Dedifferentiated amniotic fluid mesenchymal stem cell (primary cell): ENCODE measurements around the gene UGDH.
"Not testable (repeated sequence)": the region's sequence is repeated elsewhere in the genome, so short reads cannot be mapped to it uniquely, and the experiment has no call there.

Experiments
- DNase-seq: peaks from one replicate; pipeline ENCODE4 v3.0.0-alpha.2; 2016; ENCODE audit errors: extremely low spot score

The UGDH gene

DNA sequence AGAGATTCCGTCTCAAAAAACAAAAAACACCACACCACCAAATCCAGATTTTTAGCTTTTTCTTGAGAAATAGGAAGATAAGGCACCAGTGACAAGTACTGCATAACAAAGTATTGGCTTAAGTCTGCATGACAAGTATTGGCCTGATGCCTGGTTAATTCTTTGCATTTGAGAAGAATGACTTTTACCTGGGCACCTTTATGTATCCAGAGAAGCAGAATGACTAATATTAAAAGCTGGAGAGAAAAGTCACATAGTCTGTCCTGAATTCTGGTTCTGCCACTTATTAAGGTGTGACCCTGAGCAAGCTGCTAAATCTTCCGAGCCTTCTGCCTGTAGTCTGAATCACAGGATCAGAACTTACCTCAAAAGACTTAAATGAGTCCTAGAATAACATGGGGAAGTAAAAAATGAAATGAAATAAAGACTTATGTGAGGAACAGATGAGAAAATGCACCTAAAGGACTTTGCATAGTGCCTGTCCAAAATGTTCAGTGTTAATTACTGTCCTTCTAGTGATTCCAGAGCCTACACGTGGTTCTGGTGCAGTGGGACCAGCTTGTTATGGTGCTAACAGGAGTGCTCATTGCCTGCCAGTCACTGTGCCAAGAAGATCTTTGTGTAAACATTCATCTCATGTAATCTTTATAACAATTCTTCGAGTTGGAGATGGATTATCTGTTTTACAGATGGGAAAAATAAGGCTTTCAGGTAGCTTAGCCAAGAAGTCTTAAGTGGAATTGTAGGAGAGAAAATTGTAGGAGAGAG is 31.6 kb downstream of the UGDH start:
- no peak for DNase-seq

DNA sequence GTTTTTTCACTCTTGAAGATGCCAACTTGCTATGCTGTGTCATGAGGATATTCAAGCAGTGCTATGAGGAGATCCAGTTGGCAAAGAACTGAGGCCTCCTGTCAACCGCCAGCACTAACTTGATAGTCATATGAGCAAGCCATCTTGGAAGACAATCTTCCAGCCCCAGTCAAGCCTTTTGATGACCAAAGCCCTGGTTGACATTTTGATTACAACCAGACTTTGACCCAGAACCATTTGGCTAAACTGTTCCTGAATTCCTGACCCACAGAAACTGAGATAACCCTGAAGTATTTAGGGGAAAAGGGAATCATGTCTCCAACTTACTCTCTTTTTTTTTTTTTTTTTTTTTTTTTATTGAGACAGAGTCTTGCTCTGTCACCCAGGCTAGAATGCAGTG is 32.9 kb downstream of the UGDH start:
- DNase-seq, result no peak

DNA sequence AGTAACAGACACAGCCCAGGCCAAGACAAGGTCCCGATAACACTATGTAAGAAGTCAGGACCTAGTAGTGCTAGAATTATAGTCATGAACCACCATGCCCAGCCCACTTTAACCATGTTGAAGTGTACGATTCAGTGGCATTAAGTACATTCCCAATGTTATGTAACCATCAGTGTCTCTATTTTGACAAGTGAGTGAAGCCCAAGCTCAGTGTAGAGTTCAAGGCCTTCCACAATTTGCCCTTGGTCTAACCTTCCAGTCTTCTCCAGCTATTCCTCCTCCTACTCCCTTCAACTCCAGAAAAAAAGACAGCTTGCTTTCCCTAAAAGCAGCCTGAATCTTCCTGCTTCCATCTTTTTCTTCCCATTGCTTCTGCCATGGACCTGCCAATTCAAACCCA is 36.9 kb downstream of the UGDH start:
- no peak for DNase-seq

DNA sequence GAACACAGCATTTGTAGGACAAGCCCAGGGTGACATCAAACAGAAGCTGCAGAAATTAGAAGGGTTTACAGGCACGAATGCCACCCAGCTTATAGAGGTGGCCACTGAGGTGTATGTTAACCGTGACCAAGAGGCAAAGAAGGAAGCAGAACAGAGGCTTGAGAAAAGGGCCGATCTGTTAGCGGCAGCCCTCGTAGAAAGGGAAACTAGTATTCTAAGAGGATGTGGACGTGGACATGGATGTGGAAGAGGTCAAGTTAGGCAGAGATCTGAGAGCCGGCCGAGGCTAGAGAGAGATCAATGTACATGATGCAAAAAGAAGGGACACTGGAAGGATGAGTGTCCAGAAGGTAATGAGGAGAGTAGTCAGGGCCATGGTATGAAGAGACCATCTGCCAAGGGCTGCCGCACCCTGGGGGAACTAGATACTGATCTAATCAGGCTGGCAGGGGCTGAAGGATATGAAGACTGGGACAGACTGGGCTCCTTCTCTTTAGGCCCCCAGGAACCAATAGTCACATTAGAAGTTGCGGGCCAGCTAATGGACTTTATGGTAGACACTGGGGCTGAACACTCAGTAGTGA is 40.9 kb downstream of the UGDH start:
- no peak for DNase-seq

DNA sequence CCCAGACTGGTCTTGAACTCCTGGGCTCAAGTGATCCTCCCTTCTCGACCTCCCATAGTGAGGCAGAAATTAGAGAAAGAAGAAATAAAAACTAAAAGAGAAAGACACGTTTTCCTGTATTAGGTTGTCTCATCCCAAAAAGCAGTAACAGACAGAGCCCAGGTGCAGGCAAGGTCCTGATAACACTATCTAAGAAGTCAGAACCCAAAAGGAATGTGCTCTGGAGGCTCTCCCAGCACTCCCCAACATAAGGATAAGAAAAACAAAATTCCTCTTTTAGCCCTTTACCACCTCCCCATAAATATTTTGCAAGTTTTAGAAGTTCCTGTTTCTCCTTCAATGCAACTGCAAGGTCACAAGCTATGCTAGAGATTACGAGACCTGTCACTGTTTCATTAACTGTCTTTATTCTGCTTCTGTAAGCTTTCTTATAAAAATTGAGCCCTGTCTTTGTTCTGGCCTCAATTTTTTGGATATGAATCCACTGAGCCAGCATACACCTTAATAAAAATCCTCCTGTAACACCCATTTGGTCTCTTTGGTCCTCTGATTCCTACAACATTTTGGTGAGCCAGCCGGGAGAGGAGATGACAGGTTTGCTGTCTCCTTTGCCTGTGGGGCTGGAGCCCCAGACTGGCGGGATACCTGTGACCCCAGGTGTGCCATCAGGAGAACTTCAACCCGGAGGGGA is 42.5 kb downstream of the UGDH start:
- DNase-seq, result no peak

DNA sequence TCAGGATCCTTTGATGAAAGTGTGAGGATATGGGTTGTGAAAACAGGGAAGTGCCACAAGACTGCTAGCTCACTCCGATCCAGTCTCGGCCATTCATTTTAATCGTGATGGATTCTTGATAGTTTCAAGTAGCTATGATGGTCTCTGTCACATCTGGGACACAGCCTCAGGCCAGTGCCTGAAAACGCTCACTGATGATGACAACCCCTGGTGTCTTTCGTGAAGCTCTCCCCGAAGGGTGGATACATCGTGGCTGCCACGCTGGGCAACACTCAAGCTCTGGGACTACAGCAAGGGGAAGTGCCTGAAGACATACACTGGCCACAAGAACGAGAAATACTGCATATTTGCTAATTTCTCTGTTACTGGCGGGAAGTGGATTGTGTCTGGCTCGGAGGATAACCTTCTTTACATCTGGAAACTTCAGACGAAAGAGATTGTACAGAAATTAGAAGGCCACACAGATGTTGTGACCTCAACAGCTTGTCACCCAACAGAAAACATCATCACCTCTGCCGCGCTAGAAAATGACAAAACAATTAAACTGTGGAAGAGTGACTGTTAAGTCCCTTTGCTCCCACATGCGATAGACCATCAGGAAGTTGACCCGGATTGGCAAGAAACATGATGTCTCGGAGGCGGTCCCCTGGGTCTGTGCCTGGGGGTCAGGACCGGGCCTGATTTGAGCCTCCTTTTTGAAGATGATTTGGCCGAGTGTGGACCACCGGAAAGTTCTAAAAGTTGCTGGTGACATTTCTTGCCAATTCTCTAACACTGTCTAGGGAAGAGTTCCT is 46.1 kb downstream of the UGDH start:
- no peak for DNase-seq

DNA sequence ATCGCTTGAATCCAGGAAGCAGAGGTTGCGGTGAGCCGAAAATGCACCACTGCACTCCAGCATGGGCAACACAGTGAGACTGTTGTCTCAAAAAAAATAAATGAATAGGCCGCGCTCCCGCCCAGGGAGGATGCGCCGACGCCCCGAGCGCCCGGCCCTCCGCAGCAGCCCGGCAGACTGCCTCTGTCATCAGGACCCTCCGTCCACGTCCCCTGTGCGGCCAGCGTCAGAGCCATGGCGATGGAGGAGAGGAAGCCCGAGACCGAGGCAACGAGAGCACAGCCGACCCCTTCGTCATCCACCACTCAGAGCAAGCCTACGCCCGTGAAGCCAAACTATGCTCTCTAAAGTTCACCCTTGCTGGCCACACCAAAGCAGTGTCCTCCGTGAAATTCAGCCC is 47.0 kb downstream of the UGDH start:
- DNase-seq, result no peak

DNA sequence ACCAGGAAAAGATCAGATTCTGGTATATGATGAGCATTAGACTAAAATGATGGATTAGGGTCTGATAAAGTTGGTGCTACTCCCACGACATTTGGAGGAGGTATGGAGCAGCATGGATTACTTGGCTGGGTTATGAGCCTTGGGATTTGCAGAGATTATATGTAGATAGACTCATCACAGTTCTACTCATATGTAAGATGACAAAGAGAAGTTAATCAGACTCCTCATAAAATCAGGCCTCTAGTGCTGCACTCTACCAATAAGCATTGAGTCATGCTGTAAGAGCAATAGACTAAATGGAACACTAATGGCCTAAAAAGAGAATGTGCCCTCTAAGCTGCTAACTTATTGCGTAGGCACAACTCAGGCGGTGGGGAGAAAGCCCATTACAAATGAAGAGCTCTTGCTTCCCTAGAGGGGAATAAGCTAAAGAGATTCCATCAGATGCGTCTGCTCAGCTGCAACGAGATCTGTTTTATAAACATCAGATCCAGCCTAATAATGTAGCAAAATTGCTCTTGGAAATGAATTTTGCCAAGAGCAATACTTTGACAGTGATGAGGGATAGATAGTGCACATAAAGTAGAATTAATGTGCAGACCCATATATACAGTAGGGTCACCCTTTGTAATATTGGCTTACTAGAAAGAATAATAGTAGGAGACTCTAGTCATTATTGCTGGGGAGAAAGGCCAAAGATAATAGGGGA is 50.9 kb downstream of the UGDH start:
- DNase-seq, result no peak

DNA sequence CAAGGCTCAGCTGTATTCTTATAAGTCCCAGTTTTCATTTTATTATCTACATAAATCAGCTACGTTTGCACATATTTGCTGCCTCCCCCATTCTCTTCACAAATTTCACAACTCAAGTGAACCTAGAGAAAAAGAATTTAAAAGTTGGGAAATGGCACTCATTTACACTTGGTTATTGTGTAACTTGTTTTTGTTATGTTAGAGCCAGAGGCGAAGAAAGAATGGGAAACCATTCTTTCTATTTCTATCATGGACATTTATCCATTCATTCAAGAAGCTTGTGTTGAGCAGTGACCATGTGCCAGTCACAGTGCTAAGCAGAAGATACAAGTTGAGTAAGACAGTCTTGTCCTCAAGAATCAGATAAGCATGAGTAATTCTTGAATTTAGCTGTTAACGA is 54.8 kb downstream of the UGDH start:
- DNase-seq, result no peak

DNA sequence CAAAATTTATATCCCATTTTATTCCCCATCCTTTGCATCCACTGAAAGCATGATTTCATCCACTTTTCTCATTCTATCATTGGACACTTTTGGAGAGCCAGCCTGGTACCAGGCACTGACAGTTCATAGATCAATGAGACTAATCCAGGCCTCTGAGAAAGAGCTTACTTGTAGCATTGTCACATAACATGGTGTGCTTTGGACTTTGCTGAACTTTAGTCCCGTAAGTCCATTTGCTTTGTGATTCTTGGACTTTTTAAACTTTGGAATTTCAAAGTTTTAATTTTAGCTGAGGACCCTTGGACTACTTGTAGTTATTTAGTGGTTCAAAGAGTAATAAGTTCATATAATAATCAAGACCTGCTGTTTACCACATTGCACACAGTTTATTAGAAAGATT is 56.8 kb downstream of the UGDH start:
- DNase-seq, result no peak

DNA sequence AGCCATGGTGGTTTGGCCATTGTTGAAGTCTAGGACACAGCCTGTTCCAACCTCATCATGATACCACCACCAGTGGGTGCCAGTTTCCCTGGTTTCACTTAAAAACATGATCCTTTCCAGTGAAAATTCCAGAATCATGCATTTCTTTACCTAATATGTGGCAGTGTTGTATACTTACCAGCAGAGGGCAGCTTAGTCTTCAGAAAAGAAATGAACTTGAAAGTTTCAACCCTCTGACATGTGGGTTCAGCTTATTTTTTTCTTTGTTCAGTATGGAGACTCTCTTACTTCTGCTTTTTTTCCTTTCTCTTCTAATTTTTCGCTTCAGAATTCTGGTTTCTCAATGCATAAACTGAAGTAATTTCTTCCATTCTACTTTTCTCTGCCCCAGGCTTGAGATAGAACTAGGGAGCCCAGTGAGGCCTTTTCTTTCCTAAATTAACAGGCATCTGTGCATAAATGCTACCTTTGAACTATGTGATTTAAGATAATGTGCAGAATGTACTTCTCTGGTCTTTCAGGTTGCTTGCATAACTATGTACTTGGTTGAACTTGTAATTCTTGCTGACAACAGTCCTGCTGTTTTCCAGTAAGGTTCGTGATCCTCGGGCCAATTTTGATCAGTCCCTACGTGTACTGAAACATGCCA is 57.7 kb downstream of the UGDH start:
- peak; percentile 95 for DNase-seq

DNA sequence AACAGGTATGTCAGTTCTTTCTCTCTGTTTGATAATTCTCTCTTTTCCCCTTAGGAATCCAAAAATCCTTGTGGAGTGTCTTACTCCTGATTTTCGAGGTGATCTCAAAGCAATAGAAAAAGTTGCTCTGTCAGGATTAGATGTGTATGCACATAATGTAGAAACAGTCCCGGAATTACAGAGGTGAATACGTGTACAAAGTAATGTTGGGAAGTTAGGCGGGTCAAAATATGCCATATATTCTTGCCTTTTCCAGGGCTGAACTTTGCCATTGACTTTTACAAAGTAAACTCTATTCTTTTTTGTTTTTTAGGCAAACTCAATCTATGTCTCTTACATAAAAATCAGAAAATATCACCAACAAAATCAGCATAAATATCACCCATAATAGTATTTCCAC is 59.8 kb downstream of the UGDH start:
- DNase-seq, result no peak

DNA sequence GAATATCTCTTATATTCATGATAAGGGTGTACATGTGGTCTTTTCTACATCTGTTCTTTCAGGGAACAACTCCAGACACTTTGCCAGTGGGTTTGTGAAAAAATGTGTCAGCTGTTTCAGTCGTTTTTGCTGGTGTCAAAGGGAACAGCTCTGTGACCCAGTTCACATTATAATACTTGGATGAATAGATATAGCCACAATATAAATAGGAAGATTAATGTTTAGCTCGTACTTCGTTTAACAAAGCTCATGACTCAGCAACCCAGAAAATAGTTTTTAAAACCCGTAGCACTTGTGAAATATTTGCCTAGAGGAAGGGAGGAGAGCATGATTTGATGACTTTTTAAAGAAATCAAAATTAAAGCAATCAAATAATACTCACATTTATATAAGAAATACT is 60.5 kb downstream of the UGDH start:
- no peak for DNase-seq

DNA sequence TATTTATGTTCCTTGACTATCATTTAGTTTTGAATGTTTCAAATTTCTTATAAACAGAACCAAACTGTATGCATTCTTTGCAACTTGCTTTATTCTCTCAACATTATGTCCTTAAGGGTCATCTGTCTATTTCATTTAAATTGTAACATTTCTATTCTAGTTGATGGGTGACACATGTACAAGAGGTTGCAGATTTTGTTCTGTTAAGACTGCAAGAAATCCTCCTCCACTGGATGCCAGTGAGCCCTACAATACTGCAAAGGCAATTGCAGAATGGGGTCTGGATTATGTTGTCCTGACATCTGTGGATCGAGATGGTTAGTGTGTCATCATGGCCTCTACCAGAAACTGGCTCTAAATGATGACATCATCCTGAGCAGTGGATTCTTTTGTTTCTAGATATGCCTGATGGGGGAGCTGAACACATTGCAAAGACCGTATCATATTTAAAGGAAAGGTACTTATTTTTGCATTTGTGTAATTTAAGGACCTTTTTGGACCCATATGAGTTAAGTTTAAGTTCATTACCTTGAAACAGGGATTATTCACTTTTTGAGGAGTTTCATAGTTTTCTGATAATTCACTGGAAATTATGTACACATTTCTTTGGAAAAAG is 62.2 kb downstream of the UGDH start:
- DNase-seq, result peak; percentile 68

DNA sequence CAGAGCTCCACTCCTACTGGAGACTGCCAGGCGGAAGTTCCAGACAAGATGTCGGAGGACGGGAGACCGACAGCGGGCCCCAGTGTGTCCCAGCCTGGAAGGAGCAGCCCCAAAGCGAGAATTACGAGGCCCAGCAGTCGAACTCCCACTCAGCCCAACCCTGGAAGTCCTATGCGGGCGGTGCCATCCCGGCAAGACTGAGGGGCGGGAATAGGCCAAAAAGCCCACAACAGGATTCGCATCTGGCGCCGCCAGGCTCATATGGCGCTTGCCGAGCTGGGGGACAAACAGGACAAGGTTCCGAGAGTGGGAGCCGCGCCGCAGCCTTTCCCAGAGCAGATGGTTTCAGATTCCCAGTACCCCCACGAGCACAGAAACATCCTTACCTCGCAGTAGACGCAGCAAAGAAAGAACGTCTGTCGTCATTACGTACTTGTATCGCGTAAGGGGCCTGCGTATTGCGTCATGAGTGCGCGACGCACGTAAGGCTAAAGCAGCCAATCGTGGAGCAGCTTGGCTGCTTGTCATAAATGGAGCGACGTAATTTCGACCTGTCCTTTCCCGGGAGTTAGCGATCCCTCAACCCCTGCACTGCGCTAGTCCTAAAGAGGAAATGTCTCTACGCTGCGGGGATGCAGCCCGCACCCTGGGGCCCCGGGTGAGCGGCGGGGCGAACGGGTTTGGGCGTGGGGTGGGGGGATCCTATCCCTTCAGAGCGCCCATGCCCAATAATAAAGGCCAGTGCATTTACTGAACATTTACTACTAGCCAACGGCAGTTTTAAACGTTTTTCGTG is 68.5 kb downstream of the UGDH start, which contains the start of the genes LIAS and RPL9:
LIAS (plus strand) TSS at position 552 of the 796 bp plus-strand sequence; CDS start at position 614, 62 bp downstream.
RPL9 (minus strand) TSS at position 418 of the 796 bp plus-strand sequence. CDS start 483 bp downstream, outside the sequence.
- peak; percentile 98 for DNase-seq

DNA sequence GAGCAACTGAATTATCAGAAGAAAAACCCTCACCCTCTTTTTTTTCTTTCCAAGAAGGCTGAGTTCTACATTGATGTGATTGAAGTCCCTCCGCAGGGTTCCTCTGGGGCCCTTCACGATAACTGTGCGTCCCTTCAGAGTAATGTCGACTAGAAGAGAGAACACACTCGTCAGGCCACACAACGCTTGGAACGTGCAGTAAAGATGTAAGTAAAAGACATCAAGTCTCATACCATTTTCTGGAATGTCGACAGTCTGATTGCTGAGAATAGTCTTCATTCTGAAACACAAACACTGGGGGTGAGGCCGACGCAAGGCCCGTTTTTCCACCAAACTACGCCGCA is 69.1 kb downstream of the UGDH start:
- not testable (repeated sequence) for DNase-seq

DNA sequence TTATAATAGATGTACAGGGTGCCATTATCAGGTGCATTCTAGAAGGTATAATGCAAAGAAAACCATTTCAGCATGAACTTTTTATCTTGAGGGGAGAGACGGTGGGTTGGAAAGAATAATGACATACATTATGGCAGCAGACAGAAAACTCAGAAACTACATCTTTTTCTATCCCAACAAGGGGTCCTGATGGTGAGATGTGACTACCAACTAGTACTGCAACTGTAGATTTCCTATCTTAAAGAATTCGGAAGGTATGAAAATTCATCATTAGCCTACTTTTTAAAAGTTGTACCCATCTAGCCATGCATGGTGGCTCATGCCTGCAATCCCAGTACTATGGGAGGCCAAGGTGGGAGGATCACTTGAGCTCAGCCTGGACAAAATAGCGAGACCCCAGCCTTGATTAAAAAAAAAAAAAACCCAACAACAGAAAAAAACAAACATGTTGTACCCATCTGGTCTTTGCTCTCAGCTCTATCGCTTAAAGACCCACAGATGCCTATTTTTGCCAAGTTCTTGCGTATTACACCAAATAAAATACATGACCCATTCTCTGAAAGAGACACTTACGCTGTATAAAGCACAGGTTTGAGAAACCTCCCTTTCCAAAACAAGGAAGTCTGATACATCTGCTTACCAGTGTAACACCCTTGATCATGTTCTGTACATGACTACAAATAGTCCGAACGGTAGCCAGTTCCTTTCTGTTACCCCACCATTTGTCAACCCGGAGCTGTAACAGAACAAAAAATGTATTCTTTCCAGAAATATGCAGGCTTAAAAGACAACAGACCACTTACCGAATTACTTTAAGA is 70.1 kb downstream of the UGDH start:
- no peak for DNase-seq

DNA sequence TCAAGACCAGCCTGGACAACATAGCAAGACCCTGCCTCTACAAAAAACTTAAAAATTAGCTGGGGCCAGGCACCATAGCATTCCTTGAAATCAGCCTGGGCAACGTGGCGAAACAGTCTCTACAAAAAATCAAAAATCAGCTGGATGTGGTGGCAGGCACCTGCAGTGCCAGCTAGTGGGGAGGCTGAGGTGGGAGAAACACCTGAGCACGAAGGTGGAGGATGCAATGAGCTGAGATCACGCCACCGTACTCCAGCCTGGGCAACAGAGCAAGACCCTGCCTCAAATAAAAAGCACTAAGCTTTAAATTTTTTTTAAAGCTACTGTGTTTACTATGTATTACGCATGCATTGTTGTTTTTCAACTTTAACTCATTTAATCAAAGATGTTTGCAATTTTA is 71.8 kb downstream of the UGDH start:
- DNase-seq, result no peak

DNA sequence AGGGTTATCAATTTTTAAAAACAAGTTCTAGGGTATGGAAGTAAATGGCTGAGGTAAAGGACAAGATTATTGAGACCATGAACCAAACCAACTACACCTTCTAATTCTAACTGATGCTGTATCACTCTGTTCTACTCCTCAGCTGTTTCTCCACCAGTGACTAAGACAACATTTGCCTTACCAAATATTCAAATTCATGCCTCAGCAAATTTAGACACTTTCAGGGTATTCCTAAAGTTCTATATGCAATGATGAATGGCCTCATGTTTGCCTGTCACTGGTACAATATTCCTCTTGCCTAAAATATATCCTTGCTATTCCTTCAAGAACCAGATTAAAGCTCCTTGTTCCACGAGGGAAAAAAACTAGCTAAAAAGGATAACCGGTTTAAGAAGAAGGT is 73.5 kb downstream of the UGDH start:
- no peak for DNase-seq
